Ascending aorta (tissue), 2 donors: ENCODE measurements around the gene VEGFA. TPM values are rescaled to one million over a fixed set of nuclear protein-coding genes. Genes with fewer than 3 reads are reported as not detected.

Source experiments
- DNase-seq, 2 donors: peaks; one replicate each; pipeline ENCODE4 v3.0.0-alpha.2; 2019; ENCODE audit warnings: low spot score in 2 of 2
- H3K27ac ChIP-seq, 2 donors: fragments of 200-600 bp; sonication (generic); one replicate each; pipeline ENCODE4 v1.5.1; 2016 to 2017; ENCODE audit warnings: mild to moderate bottlenecking in 1 of 2
- H3K27me3 ChIP-seq: fragments of 200-600 bp; sonication (generic); one replicate; pipeline ENCODE4 v1.5.1; 2017
- H3K36me3 ChIP-seq, 2 donors: fragments of 200-600 bp; sonication (generic); one replicate each; pipeline ENCODE4 v1.5.1; 2016
- H3K4me1 ChIP-seq, 2 donors: fragments of 200-600 bp; sonication (generic); one replicate each; pipeline ENCODE4 v1.5.1; 2016 to 2017; ENCODE audit warnings: mild to moderate bottlenecking in 1 of 2
- H3K4me3 ChIP-seq, 2 donors: fragments of 200-600 bp; sonication (generic); one replicate each; pipeline ENCODE4 v1.5.1; 2016 to 2017; ENCODE audit warnings: mild to moderate bottlenecking in 1 of 2
- H3K9me3 ChIP-seq, 2 donors: fragments of 200-600 bp; sonication (generic); one replicate each; pipeline ENCODE4 v1.5.1; 2016
- intact Hi-C: fragments of 100-400 bp; cut with DNase I; formaldehyde crosslinking; loops from one replicate; pipeline ENCODE4 v1.15.1; 2023
- total RNA-seq: library from RNA; depleted of rRNA; stranded (reverse); fragments of >200 nt; gene quantifications from one replicate; pipeline ENCODE4 v1.1.0, GENCODE V29; 2016
- TF ChIP-seq, protein P1 (sequence below), 3 experiments: fragments of 200-600 bp in 2 of 3; fragments of 450-650 bp in 1 of 3; sonication (generic) in 2 of 3; IDR thresholded peaks; one replicate each; pipeline ENCODE4 v1.5.1; 2016 to 2019; ENCODE audit warnings: antibody characterized with exemption in 3 of 3, mild to moderate bottlenecking in 1 of 3, moderate library complexity in 1 of 3

VEGFA gene
- total RNA-seq, 1 donor from 2014 or later: 110 TPM

DNA sequence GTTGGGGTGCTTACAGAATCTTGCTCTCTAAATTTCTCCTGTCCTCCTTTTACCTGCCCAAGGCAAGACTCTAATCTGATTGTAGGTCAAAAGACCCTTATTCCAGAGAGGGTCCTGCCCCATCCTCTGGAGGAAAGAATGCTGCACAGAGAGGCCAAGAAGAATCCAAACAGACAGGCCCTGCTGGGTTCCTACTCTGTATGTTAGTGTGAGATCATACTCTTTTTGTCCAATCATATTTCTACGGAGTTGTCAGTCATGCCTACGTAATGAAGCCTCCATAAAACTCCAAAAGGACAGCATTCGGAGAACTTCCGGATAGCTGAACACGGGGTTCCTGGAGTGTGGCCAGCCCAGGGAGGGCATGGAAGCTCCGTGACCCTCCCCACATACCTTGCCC lies 50.5 kb downstream of the VEGFA start:
- intact Hi-C loops: no loop called here
- H3K36me3 ChIP-seq: no peaks in the 10 kb centered on the region
- no peak for DNase-seq
- TF ChIP-seq, protein P1, sequence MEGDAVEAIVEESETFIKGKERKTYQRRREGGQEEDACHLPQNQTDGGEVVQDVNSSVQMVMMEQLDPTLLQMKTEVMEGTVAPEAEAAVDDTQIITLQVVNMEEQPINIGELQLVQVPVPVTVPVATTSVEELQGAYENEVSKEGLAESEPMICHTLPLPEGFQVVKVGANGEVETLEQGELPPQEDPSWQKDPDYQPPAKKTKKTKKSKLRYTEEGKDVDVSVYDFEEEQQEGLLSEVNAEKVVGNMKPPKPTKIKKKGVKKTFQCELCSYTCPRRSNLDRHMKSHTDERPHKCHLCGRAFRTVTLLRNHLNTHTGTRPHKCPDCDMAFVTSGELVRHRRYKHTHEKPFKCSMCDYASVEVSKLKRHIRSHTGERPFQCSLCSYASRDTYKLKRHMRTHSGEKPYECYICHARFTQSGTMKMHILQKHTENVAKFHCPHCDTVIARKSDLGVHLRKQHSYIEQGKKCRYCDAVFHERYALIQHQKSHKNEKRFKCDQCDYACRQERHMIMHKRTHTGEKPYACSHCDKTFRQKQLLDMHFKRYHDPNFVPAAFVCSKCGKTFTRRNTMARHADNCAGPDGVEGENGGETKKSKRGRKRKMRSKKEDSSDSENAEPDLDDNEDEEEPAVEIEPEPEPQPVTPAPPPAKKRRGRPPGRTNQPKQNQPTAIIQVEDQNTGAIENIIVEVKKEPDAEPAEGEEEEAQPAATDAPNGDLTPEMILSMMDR (IDR thresholded peaks at IDR 0.05): no peak
- no peaks in the 10 kb centered on the region for H3K4me1 ChIP-seq
- H3K4me3 ChIP-seq: no peak overlapping the region
- H3K27ac ChIP-seq: no peak overlapping the region
- H3K27me3 ChIP-seq: no peaks in the 10 kb centered on the region
- no peaks in the 10 kb centered on the region for H3K9me3 ChIP-seq

DNA sequence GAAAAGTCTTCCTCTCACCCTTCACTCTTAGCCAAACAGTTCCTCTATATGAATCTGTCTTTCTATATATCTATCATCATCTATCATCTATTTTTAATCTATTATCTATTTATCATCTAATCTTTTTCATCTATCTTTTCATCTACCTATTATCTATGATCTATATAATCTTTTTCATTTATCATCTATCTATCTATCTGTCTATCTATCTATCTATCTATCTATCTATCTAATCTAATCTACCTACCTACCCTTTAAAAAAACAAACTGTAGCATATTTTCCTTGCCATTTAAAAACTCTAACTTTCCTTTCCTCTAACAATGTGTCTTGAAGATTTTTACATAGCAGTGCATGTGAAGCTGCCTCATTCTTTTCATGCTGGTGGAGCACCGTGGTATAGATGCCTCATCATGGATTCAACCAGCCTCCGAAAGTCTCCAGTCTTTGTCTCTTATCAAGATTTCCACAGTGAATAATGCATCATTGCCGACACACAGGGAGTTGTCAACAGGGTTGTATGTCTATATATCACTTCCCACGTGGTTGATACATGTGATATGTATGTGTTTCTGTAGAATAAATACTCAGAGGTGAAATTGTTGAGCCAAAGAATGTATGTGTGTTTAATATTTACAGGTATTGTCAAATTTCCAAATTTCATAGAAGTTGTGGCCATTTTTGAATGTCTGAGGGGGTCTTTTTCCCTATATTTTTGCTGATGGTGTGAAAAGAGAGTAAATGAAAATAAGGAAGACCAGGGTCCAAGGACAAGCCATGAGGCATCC lies 51.3 kb downstream of the VEGFA start:
- Histone ChIP-seq H3K27ac (no peak overlapping the region), H3K9me3 (no peaks in the 10 kb centered on the region), H3K4me1 (no peaks in the 10 kb centered on the region), H3K36me3 (no peaks in the 10 kb centered on the region), H3K4me3 (no peak overlapping the region), H3K27me3 (no peaks in the 10 kb centered on the region)
- intact Hi-C loops: no loop called here
- DNase-seq: no peak
- TF ChIP-seq, protein P1 (IDR thresholded peaks at IDR 0.05): no peak

DNA sequence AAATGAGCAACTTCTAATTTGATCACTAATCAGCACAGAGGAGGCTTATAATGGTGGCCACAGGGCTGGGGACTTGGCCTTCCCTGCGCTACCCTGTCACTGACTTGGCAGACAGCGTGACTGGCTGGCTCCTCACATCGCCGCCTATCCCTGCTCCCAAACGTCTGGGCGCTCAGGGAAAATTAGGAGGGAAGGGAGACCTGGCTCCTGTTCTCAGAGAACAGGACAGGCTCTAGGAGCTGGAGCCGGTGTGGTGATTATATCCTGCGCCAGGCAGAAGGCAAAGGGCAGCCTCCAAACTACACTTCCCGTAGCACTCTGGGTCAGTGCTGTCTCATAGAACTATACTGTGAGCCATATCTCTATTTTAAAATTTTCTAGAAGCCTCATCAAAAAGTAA lies 53.4 kb downstream of the VEGFA start:
- H3K27me3 ChIP-seq: no peaks in the 10 kb centered on the region
- no peak overlapping the region for H3K27ac ChIP-seq
- intact Hi-C loops: no loop called here
- TF ChIP-seq, protein P1 (IDR thresholded peaks at IDR 0.05): no peak
- H3K36me3 ChIP-seq: no peaks in the 10 kb centered on the region
- H3K4me3 ChIP-seq: no peak overlapping the region
- DNase-seq: no peak
- no peaks in the 10 kb centered on the region for H3K9me3 ChIP-seq
- no peaks in the 10 kb centered on the region for H3K4me1 ChIP-seq

DNA sequence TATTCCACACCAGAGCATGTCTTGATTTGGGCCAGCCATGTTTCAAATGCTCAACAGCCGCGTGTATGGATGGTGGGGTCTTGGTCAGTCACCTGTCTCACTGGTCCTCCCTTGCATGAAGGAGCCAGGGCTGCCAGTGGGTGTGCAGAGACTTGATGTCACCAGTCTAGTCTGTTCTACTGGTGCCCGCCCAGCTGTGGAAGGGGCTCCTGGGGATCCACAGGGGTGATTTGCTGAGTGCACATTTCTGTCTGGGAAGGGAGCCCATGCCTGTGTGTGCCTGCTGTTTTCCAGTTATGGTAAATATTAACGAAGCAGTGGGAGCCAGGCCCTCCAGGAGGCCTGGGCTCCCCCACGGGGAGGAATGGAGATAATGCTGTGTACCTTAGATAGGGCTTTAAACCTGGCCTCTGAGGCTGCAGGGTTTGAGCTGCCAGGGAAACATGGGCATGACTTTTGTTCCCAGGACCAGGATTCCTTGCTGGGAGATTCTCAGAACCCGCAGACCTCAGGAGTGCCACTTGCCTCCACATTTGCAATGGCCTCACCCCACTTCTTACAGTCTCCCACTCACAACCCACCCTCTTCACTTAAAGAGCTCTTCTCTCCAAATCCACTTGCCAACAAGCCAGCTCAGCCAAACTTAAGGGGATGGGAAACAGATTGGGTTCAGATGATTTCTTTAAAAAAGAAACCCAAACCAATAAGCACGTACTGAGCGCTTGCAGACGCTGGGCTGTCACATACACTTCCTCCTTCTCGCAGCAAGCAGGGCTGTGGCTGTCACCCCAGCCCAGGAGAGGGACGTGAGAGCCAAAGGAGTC lies 54.1 kb downstream of the VEGFA start:
- intact Hi-C loops: no loop called here
- Histone ChIP-seq H3K27me3 (no peaks in the 10 kb centered on the region), H3K27ac (no peak overlapping the region), H3K4me3 (no peak overlapping the region), H3K4me1 (no peaks in the 10 kb centered on the region), H3K9me3 (no peaks in the 10 kb centered on the region), H3K36me3 (no peaks in the 10 kb centered on the region)
- TF ChIP-seq, protein P1 (IDR thresholded peaks at IDR 0.05): no peak
- DNase-seq: no peak

DNA sequence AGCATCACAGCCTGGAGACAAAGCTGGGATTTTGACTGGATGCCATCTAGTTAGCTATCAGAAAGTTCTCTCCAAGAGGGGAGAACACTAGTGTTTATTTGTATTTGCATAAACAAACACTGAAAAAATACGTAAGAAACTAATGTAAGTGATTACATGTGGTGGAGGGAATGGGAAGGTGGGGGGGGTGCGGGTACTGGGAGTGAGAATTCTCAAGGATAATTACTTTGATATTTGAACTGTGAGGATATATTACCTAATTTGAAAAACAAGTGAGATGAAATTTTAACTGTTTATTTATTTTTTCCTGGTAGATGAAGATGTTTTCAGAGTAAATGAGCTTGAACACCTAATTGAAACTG lies 54.7 kb downstream of the VEGFA start:
- Histone ChIP-seq H3K36me3 (no peaks in the 10 kb centered on the region), H3K27me3 (no peaks in the 10 kb centered on the region), H3K4me3 (no peak overlapping the region), H3K9me3 (no peaks in the 10 kb centered on the region), H3K27ac (no peak overlapping the region), H3K4me1 (no peaks in the 10 kb centered on the region)
- DNase-seq: no peak
- TF ChIP-seq, protein P1 (IDR thresholded peaks at IDR 0.05): no peak
- intact Hi-C loops: no loop called here
